Left ventricle myocardium inferior (tissue), 1 donor: ENCODE data around the gene CALM3. TPM values are rescaled to one million over a fixed set of nuclear protein-coding genes. Genes with fewer than 3 reads are reported as not detected.

Source experiments
- DNase-seq: peaks from one replicate; pipeline ENCODE4 v3.0.0-alpha.2; 2020
- H3K27ac ChIP-seq: fragments of 200-600 bp; replicated peaks from 2 replicates; pipeline ENCODE4 v1.8.0; 2021
- H3K27me3 ChIP-seq: fragments of 200-600 bp; 2 replicates; pipeline ENCODE4 v1.8.0; 2021; ENCODE audit warnings: low read depth
- H3K36me3 ChIP-seq: fragments of 200-600 bp; 2 replicates; pipeline ENCODE4 v1.8.0; 2021
- H3K4me1 ChIP-seq: fragments of 200-600 bp; 2 replicates; pipeline ENCODE4 v1.8.0; 2021
- H3K4me3 ChIP-seq: fragments of 200-600 bp; 2 replicates; pipeline ENCODE4 v1.8.0; 2021; ENCODE audit warnings: mild to moderate bottlenecking, moderate library complexity
- H3K9me3 ChIP-seq: fragments of 200-600 bp; replicated peaks from 2 replicates; pipeline ENCODE4 v1.8.0; 2021
- CTCF ChIP-seq: fragments of 200-600 bp; IDR thresholded peaks from 2 replicates; pipeline ENCODE4 v1.8.0; 2021; ENCODE audit warnings: antibody characterized with exemption, mild to moderate bottlenecking, borderline replicate concordance
- intact Hi-C: fragments of 100-400 bp; cut with micrococcal nuclease; formaldehyde crosslinking; loops from one replicate; pipeline ENCODE4 v1.11.0; 2022
- total RNA-seq: library from RNA; stranded (reverse); fragmentation: NEBNext Ultra II Directional; extraction: Animal tissue kit (Norgen Biotek cat#: 25700); gene quantifications from one replicate; pipeline ENCODE4 v1.2.1, GENCODE V29; 2021
- donor health status: DM: no; HTN: yes; CAD: no; lungs with severe emphysema.

Gene CALM3
- total RNA-seq, 1 donor from 2014 or later: 294 TPM

- Histone ChIP-seq H3K27ac (no peak overlapping the region), H3K36me3 (no peaks in the 10 kb centered on the region)
- no peak for DNase-seq
These were observed 13.3 kb upstream of the CALM3 start for GRCh38 chr19:46587861-46588260.

GRCh38 chr19:46591254-46591653, 9.9 kb upstream of the CALM3 start:
- H3K27me3 ChIP-seq: no peaks in the 10 kb centered on the region
- no peak for TF ChIP-seq CTCF
- H3K4me1 ChIP-seq: no peaks in the 10 kb centered on the region
- H3K9me3 ChIP-seq: no peaks in the 10 kb centered on the region
- no peak for DNase-seq
- no peaks in the 10 kb centered on the region for H3K36me3 ChIP-seq
- intact Hi-C loops: no loop called here
- no peak overlapping the region for H3K4me3 ChIP-seq
- no peak overlapping the region for H3K27ac ChIP-seq

More at GRCh38 chr19:46587861-46588260, 13.3 kb upstream of the CALM3 start:
- intact Hi-C loops: no loop called here
- TF ChIP-seq CTCF: no peak
- Histone ChIP-seq H3K4me3 (no peak overlapping the region), H3K27me3 (no peaks in the 10 kb centered on the region), H3K9me3 (no peaks in the 10 kb centered on the region), H3K4me1 (no peaks in the 10 kb centered on the region)

- intact Hi-C loops: no loop called here
- no peak for TF ChIP-seq CTCF
- no peaks in the 10 kb centered on the region for H3K27me3 ChIP-seq
- H3K36me3 ChIP-seq: no peaks in the 10 kb centered on the region
- H3K9me3 ChIP-seq: no peaks in the 10 kb centered on the region
- no peaks in the 10 kb centered on the region for H3K4me1 ChIP-seq
- no peak overlapping the region for H3K4me3 ChIP-seq
- no peak for DNase-seq
- no peak overlapping the region for H3K27ac ChIP-seq
These were observed 9.3 kb upstream of the CALM3 start for GRCh38 chr19:46591870-46592269.

- Histone ChIP-seq H3K9me3 (peaks cover 20% of the 10 kb centered on the region), H3K27me3 (no peaks in the 10 kb centered on the region), H3K27ac (no peak overlapping the region), H3K4me1 (peaks cover 4% of the 10 kb centered on the region), H3K4me3 (no peak overlapping the region), H3K36me3 (no peaks in the 10 kb centered on the region)
- intact Hi-C loops: no loop called here
- no peak for DNase-seq
- no peak for TF ChIP-seq CTCF
These were observed 5.1 kb upstream of the CALM3 start for GRCh38 chr19:46596008-46596407.

GRCh38 chr19:46598372-46598917, 2.7 kb upstream of the CALM3 start:
- Histone ChIP-seq H3K27me3 (no peaks in the 10 kb centered on the region), H3K4me1 (peaks cover 27% of the 10 kb centered on the region), H3K36me3 (no peaks in the 10 kb centered on the region), H3K9me3 (peaks cover 20% of the 10 kb centered on the region), H3K27ac (no peak overlapping the region), H3K4me3 (no peak overlapping the region)
- no peak for DNase-seq
- intact Hi-C loops: no loop called here
- TF ChIP-seq CTCF: no peak
